Stimulated activated CD4-positive, alpha-beta T cell treated with anti-CD3 and anti-CD28 coated beads, Interleukin-4, amount 100 ng/mL, for 4 hours (primary cell): ENCODE measurements around the gene PHOX2A.
"Not testable (repeated sequence)": the region's sequence is repeated elsewhere in the genome, so short reads cannot be mapped to it uniquely, and the experiment has no call there.

Experiments used
- DNase-seq, 2 experiments: peaks; one replicate each; pipeline ENCODE4 v3.0.0-alpha.2; 2020

PHOX2A gene

GRCh38 chr11:72244060-72244360, at the start of gene PHOX2A:
TSS of gene PHOX2A (minus strand) at chr11:72244176. CDS start at chr11:72244004, 172 bp downstream.
- no peak for DNase-seq

DNA sequence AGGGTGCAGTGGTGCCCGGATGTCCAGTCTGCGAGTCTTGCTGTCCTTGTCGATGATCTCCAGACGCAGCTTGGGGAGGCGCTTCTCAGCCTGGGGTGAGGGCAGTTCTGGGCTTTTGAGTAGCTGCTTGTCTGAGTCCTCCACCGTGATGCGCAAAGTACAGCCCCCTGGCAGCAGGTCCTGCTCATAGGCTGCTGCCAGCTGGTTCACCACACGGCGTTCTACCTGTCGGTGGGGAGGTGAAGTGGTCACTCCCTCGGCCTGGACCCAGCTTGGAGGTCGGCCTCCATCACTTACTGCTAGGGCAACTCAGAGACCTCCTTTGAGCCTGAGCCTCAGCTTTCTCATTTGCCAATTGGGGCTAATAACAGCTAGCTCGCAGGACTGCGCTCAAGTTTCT, 49.4 kb upstream of the PHOX2A start:
- DNase-seq = no peak

DNA sequence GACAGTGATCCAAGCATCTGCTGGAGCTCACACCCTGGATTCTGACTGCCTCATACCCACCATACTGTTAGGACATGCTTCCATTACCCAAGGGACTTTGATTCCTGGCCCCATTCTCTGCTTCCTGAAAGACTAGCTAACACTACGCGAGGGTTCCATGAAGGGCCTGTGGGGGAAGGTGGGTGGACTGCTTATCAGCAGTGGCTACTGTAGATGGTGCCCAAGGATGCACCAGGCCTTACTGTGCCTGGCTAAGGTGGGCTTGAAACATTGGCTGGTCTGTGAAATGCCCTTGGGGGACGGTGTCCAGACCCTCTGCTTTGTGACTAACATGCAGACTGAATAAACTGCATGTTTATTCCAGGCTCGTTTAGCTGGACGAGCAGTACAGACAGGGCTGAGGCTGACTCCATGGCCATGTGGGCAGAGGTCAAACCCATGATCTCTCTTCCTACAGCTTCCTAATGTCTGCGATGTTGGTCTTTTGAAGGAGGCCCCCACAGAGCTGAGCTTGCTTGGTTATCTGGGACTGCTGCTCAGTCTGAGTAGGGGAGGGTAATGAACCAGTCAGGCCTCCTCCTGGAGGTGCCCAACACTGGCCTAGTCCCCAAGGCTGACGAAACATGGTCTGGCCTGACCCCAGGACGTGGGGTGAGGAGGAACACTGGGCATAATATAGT, 48.3 kb upstream of the PHOX2A start:
- DNase-seq = no peak

- not testable (repeated sequence) for DNase-seq
Measured at GRCh38 chr11:72290741-72291140, 46.8 kb upstream of the PHOX2A start.

GRCh38 chr11:72287293-72287692, 43.3 kb upstream of the PHOX2A start:
- DNase-seq = no peak

- DNase-seq = no peak
Measured at GRCh38 chr11:72283947-72284346, 40.0 kb upstream of the PHOX2A start.

GRCh38 chr11:72280726-72281315, 36.8 kb upstream of the PHOX2A start:
- DNase-seq = no peak

DNA sequence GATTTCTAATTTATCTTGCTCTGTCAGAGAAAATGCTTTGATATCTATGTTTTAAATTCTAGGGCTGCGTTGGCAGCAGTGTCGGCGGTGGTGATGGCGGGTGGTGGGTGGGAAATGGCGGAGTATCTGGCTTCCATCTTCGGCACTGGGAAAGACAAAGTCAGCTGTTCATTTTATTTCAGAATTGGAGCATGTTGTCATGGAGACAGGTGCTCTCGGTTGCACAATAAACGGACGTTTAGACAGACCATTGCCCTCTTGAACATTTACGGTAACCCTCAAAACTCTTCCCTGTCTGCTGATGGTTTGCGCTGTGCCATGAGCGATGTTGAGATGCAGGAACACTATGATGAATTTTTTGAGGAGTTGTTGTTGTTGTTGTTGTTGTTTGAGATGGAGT, 36.1 kb upstream of the PHOX2A start:
- no peak for DNase-seq

DNA sequence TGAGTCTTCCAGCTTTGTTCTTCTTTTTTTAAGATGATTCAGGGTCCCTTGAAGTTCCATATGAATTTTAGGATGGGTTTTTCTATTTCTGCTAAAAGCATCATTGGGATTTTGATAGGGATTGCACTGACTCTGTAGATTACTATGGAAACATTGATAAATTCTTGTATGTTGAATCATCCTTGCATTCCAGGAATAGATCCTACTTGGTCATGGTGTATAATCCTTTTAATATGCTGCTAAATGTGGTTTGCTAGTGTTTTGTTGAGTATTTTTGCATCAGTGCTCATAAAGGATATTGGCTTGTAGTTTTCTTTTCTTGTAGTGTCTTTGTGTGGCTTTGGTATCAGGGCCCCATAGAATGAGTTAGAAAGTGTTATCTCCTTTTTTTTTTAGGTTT, 34.9 kb upstream of the PHOX2A start:
- no peak for DNase-seq

GRCh38 chr11:72274435-72274834, 30.5 kb upstream of the PHOX2A start:
- no peak for DNase-seq

DNA sequence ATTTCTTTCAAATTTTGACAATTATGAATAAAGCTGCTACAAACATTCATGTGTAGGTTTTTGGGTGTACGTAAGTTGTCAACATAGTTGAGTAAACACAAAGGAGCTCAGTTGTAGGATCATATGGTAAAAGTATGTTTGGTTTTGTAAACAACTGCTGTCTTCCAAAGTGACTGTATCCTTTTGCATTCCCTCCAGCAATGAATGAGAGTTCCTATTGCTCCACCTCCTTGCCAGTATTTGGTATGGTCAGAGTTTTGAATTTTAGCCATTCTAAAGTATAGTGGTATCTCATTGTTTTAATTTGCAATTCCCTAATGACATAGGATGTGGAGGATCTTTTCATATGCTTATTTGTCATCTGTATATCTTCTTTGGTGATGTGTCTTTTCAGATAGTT, 28.0 kb upstream of the PHOX2A start:
- no peak for DNase-seq

GRCh38 chr11:72267956-72268617, 24.1 kb upstream of the PHOX2A start:
- DNase-seq = no peak

DNA sequence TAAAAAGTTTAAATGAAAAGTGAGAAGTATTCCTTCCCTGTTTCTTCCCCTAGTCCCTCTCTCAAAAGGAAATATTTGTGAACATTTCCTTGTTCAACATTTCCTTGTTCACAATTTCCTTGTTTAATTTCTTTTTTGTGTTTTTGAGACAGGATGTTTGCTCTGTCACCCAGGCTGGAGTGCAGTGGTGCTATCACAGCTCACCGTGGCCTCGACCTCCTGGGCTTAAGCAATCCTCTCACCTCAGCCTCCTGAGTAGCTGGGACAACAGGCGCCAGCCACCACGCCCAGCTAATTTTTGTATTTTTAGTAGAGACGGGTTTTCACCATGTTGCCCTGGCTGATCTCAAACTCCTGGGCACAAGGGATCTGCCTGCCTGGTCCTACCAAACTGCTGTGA, 23.0 kb upstream of the PHOX2A start:
- not testable (repeated sequence) for DNase-seq

DNA sequence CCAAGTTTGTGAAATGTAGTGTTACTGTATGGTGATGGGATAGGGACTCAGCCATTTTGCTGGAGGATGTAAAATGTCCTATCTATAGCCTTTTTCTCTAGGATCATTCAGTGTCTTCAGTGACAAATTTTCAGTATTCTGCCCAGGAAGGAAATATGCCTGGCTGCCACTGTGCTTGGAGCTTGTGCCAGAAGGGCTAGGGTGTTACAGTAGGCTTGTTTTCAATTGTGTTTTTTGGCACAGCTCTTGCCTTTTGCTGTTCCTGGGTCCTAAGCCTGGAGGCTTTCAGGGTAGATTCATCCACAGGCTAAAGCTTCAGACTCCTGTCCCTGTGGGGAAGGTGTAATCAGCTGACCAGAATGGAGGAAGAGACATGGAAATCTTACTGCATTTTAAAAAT, 22.0 kb upstream of the PHOX2A start:
- no peak for DNase-seq

DNA sequence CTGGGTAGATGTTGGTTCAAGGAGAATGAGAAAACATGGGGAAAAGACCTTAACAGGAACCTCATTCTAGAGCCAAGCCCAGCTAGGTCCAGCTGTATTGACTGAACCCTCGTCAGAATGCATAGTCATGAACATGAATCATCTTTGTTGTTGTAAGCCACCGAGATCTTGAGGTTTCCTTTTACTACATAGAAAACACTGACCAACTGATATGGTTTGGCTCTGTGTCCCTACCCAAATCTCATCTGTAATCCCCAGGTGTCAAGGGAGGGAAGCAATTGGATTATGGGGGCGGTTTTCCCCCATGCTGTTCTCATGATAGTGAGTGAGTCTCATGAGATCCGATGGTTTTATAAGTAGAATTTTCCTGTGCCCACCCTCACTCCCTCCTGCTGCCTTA, 19.4 kb upstream of the PHOX2A start:
- no peak for DNase-seq

- no peak for DNase-seq
Measured at GRCh38 chr11:72260574-72260973, 16.6 kb upstream of the PHOX2A start.

- no peak for DNase-seq
Measured at GRCh38 chr11:72259490-72259889, 15.5 kb upstream of the PHOX2A start.

GRCh38 chr11:72257570-72257969, 13.6 kb upstream of the PHOX2A start:
- DNase-seq = no peak

DNA sequence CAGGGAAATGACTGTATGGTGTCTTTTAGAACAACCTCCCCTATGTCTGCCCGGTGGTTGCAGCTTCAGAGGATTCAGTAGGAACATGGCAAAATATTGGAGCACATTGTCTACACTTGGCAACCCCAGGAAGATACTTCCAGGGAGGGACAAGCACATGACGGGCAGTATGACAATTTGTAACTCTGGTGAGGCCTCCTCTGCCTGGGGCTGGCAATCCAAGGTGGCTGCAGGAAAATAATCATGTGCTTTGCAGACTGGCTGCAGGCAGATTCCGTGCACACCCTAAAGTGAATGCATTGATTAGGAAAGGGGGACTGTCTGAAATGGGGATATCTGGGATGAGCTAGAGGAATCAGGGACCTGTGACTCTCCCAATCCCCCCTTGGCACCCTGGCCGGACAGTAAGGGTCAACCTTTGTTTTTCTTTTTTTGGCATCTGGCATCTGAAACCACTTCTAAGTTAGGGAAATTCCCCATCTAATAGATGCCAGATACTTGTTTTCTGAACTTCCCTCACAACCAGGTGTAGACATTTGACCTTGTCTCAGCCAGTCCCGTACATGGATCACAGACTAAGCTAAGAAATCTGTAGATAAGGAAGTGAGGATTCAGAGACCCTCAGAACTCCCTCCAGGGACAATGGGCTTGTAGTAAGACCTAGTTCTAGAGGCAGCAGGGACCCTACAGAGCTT, 10.5 kb upstream of the PHOX2A start:
- no peak for DNase-seq

DNA sequence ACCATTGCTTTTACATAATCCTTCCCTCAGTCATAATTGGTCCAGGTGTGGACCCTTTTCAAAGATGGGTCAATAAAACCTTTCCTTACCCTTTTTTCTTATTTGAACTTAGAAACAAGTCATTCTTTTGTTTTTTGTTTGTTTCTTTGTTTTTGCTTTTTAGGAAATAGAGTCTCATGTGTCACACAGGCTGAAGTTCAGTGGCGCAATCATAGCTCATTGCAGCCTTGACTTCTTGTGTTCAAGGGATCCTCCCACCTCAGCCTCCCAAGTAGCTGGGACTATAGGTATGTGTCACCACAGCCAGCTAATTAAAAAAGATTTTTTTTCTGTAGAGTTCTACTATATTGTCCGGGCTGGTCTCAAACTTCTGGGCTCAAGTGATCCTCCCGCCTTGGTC, 9.4 kb upstream of the PHOX2A start:
- no peak for DNase-seq

DNA sequence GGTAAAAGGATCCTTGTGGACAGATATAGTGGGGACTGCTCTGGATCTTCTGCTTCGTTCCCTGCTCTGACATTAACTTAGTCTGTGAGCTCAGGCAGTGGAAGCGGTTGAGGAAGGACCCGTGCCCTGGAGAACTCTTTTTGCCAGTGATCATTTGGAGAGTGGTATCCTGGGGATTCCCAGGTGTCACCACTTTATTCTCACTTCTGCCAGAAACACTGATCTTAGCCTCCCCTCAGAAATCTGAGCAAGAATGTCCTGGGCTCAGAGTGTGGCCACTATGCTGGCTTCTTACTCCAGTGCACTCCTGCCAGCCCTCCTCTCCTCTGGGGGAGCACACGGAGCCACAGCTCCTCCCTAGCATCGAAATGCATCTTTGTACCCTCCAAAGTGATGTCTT, 7.6 kb upstream of the PHOX2A start:
- no peak for DNase-seq

- DNase-seq = no peak
Measured at GRCh38 chr11:72250661-72251464, 6.9 kb upstream of the PHOX2A start.

DNA sequence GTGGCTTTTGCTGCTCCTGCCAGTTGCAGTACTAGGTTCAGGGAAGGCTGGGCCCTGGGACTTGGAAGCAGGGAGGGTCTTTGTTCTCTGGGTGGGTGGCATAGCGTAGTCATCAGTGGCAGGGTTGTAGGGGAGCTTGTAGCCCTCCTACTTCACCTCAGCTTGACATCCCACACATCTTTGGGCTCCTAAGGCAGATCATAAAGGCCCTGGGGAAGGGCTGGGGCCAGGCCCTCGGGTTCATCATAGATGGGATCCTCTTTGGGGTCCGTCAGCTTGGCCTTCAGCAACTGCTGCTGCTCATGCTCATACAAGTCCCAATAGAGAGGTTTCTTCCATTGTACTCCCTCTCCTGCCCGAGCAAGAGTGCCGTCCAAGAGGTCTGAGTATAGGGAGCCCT, 6.0 kb upstream of the PHOX2A start:
- no peak for DNase-seq
